G401 (cell line): ENCODE data around the gene FAM3B. TPM values are rescaled to one million over a fixed set of nuclear protein-coding genes. Genes with fewer than 3 reads are reported as not detected.

Experiments
- total RNA-seq: library from RNA; depleted of rRNA; stranded (reverse); fragments of >200 nt; shearing (Covaris generic); gene quantifications from 2 replicates; pipeline ENCODE4 v1.2.3, GENCODE V29; 2014; rRNA removed

The FAM3B gene
- total RNA-seq, 1 experiment from 2014 or later = not detected

Other genes starting within 250 kb of the FAM3B start
- gene BACE2, start 148.6 kb upstream of the FAM3B start, total RNA-seq = not detected in 2 replicates
- gene MX2, start 45.2 kb downstream of the FAM3B start, total RNA-seq = not detected in 2 replicates
- not detected in 2 replicates for gene MX1, start 109.4 kb downstream of the FAM3B start, total RNA-seq
- gene TMPRSS2, start 191.4 kb downstream of the FAM3B start, total RNA-seq = not detected in 2 replicates